GM19099 (cell line): ENCODE measurements around the gene ENPP6.

Experiments
- POLR2A ChIP-seq: IDR thresholded peaks from 3 replicates; pipeline ENCODE4 v1.6.1; 2011; ENCODE audit warnings: low read depth; ENCODE audit not compliant: insufficient read length; ENCODE audit errors: extremely low read depth

Gene ENPP6

DNA sequence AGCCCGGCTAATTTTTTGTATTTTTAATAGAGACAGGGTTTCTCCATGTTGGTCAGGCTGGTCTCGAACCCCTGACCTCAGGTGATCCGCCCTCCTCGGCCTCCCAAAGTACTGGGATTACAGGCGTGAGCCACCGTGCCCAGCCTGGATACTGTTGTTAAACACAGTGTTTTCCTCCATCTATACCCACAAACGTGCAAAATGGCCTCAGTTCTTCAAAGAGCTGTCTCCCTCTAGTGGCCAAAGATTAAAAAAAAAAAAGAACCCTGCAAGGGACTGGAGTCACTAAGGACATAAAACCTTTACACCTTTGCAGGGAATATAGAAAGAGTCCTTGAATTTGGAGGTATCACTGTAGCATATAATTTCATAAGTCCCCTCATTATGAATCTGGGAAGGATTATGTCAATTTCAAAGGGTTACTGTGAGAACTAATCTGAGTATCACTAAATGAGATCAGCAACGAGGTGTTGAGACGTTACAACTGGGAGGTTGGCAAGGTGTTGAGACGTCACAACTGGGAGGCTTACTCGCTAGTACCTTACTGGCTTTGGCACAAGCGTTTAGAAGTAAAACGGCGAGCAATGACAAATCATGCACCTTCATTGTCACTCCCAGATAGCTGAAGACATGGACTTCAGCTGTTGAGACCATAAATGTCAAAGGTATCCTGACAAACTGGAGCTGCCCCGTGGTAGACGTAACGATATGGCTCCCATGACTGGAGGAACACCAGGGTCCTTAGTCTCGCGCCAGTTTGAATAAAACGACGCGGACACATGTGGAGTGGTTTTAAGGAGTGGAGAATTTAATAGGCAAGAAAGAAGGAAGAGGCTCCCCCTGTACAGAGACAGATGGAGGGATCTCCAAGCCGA is 33.4 kb upstream of the ENPP6 start:
- no peak for TF ChIP-seq POLR2A

DNA sequence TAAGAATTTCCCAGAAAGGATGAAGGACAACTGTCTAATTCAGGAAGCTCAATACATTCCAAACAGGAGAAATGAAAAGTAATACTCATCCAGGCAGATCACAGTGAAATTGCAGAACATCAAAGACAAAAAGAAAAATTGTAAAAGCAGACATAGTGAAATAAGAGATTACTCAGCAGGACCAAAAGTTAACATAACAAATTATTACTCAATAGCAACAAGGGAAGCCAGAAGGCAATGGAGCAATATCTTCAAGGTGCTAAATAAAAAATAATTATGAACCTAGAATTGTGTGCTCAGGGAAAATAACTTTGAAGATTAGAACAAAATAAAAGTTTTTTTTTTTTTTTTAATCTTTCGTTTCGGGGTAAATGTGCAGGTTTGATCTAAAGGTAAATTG is 30.5 kb upstream of the ENPP6 start:
- no peak for TF ChIP-seq POLR2A

DNA sequence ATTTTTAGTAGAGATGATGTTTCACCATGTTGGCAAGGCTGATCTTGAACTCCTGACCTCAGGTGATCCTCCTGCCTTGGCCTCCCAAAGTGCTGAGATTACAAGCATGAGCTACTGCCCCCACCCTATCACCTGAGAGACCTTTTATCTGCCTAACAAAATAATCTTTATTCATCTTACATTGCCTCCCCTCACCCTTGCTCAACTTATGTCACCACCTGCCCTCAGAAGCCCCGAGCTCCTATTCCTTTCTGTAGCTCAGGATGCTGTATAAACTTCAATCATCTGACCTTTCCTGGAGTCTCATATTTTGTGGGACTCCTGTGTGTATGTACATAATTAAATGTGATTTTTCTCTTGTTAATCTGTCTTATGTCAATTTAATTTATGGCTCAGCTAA is 29.7 kb upstream of the ENPP6 start:
- no peak for TF ChIP-seq POLR2A

DNA sequence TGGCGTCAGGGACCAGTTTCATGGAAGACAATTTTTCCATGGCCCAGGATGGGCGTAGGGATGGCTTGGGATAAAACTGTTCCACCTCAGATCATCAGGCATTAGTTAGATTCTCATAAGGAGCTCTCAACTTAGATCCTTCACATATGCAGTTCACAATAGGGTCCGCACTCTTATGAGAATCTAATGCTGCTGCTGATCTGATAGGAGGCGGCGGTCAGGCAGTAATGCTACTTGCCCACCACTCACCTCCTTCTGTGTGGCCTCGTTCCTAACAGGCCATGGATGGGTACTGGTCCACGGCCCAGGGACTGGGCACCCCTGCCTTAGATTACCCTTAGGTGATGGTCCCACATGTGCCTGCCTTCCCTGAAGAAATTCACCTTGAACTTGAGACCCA is 28.8 kb upstream of the ENPP6 start:
- TF ChIP-seq POLR2A: no peak

DNA sequence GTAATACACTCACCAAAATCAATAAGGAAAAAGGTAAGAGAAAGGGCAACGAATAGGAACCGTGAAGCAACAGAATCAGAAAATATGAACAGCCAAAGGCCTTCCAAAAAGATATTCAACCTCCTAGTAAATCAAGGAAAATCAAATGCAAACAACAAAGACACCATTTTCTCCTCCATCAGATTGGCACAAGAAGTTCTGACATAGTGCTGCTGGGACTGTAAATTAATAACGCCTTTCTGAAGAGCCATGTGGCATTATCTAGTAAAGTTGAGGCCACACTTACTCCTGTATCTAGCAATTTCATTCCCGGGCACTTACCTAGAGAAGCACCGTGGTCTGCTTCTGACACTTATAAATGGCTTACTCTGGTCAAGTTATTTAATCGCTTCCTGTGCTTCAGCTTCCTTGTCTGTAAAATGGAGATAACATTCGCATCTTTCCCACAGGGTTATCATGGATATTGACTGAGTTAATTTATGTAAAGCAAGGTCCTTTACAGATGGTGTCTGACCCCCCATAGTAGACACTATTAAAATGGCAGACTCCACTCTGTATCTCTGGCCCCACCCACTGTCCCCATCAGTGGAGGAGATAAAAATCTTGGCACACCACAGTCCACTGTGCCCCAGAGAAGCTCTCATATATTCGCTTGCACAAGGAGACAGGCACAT is 20.5 kb upstream of the ENPP6 start:
- no peak for TF ChIP-seq POLR2A

DNA sequence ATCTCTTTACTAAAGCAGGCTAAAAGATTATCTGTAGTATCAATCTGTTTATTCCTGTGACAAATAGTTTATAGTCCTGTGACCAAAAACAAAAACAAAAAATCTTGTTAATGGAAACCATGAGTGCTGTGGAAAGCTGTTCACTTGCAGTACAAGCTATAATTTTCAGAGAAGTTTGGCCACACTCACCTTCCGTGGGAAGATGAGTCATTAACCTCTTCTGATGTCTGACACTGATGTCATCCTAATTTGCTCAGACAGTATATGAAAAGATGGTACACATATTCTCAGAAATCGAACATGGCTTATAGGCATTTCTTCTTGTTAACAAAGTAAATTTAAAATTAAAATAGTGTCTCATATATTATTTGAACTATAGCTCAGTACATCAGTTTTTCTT is 19.9 kb upstream of the ENPP6 start:
- no peak for TF ChIP-seq POLR2A

DNA sequence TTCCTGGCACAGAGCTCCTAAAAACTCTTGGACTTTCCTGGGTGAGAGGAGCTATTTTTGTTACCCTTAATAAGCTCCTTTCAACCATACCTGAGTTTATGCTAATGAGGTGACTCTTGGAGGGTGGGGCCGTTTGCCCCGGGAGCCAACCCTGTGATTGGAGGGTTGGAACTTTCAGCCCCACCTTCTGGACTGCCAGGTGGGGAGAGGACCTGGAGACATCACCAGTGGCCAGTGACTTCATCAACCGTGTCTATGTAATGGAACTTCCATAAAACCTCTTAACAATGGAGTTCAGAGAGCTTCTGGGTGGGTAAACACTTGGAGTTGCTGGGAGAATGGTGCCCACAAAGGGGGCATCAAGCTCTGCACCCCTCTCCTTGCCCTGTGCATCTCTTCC is 17.9 kb upstream of the ENPP6 start:
- TF ChIP-seq POLR2A: no peak

DNA sequence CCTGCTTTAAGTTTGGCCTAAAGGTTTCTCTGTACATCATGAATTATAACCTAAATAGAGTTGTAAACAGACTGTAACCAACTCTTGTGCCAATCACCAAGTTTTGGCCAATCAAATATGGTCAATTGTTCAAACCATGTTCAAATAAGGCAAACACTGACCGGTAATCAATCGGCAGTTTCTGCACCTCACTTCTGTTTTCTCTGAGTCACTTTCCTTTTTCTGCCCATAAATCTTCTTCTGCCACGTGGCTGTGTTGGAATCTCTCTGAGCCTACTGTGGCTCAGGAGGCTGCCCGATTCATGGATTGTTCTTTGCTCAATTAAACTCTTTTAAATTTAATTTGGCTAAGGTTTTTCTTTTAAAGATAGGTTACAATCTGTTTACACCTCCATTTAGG is 16.5 kb upstream of the ENPP6 start:
- TF ChIP-seq POLR2A: no peak

DNA sequence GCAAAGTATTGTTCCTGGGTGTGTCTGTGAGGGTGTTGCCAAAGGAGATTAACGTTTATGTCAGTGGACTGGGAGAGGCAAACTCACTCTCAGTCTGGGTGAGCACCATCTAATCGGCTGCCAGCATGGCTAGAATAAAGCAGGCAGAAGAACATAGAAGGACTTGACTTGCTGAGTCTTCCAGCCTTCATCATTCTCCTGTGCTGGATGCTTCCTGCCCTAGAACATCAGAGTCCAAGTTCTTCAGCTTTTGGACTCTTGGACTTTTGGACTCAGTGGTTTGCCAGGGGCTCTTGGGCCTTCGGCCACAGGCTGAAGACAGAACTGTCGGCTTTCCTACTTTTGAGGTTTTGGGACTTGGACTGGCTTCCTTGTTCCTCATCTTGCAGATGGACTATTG is 15.3 kb upstream of the ENPP6 start:
- no peak for TF ChIP-seq POLR2A

DNA sequence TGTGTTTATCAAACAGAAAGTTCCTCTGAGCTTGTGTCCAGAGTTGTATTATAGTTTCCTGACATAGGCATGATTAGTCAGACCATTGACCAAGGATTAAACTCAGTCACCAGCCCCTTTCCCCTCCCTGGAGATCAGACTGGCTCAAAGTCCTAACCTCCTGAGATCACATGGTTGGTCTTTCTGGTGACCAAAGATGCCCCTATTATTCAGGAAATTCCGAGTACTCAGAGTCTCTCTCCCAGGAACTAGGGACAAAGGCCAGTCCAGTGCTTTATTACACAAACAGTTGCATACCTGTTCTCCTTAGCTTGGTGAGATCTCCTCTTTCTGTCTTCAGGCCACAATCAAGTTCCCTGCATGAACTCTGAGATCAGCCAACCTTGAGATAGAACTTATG is 14.5 kb upstream of the ENPP6 start:
- no peak for TF ChIP-seq POLR2A

DNA sequence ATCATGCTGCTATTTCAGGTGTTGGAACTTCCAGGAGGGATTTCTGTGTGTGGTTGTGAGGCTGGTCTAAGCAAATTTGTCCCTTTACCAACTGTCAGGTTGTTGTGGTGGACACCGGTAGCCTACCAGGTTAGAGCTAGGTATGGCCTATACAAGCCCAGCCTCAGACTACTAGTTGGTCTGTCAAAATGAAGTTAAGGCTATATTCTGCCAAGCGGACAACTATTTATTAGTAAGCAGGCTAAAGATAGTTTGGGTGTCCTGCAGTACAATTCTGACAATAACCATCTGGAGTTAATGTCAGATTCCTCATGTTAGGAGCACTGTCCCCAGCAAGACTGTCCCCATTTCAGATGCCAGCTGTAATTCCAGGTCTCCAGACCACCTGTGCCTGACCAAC is 13.9 kb upstream of the ENPP6 start:
- TF ChIP-seq POLR2A: no peak

DNA sequence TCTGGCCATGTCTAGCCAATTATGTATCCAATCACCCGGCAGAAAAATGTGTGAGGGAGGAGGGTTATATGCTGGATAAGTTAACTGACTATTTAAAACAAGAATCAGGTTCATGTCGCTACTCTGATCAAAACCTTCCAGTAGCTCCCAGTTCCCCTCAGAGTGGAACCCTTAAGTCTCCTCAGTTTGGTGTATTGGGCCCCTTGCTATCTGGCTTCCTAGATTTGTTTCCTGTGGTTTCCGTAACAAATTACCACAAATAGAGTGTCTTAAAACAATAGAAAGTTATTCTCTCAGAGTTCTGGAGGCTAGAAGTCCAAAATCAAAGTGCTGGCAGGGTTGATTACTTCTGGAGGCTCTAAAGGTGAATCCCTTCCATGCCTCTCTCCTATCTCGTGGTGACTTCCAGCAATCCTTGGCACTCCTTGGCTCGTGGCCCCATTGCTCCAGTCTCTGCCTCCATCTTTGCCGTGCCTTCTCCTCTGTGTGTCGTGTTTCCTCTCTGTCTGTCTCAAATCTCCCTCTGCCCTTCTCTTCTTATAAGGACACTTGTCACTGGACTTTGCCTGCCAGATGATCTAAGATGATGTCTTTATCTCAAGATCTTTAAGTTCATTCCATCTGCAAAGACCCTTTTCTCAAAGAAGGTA is 10.5 kb upstream of the ENPP6 start:
- TF ChIP-seq POLR2A: no peak

DNA sequence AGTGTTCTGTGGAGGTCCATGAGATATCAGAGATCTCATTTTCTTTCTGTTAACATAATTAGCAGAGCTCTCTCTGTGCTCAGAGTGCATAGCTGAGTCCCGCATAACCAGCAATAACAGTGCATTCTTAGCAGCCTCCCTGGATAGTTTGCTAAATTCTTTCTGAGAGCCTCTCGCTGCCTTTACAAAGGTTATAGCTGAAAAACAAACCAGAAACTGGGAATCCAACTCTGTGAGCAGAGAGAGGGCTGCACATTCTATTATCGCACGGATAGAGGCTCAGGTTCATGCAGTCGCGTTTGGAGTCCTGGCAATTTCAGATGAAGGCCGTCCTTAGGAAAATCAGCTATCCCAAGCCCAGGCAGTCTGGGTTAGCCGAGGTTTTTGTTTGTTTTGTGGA is 1.2 kb downstream of the ENPP6 start:
- TF ChIP-seq POLR2A: no peak

DNA sequence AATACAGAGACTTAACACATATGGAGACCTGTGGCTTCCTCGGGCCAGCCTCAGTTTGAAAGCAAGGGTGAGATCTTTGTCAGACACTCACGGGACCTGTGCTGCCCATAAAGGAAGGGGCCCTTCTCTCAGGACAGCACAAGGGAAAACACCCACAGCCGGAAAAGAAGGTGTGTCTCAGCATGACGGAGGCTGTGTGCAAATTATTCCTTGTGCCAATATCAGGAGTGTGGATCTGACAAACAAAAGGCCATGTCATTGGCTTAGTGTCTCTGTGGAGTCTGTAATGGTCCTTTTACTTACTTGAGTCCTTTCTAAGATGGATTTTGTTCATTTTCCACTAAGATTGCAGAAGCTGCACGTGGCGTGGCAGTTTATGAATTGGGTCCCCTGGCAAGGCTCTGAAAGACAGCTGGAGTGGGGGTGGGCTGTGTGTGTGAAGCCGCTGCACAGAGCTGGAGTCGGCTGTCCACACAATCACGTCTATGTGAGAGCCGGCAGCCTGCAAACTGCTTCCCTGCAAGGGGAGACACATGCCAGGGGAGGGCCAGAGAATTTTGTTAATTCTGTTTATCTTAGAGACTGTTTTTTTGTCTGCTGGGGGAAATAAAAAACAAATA is 1.9 kb downstream of the ENPP6 start:
- TF ChIP-seq POLR2A: no peak

DNA sequence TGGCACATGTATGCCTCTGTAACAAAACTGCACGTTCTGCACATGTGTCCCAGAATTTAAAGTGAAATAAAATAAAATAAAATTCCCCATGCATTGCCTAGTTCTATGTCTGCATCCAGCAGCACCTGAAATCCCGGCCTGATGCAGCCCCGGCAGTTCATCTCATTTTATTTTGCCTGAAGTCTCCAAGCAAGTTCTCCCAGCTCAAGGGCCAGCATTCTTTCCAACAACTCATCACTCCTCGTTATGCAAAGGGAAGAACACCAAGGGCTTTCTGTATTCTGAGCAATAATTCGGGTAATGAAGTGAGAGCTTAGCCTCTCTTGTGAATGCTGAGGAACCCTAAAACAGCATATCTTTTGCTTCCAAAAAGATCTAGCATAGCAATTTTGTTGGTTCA is 2.7 kb downstream of the ENPP6 start:
- TF ChIP-seq POLR2A: no peak
